ENCODE measurements around the gene S100B. TPM values are rescaled to one million over a fixed set of nuclear protein-coding genes. Genes with fewer than 3 reads are reported as not detected.

Gene S100B
- total RNA-seq, 1 donor from 2014 or later: 0.54 TPM

- no peak overlapping the region for H3K4me3 Mint-ChIP-seq (ENCODE audit: unreplicated experiment)
- H3K9me3 Mint-ChIP-seq (ENCODE audit: unreplicated experiment): peaks cover 5% of the 10 kb centered on the region
- H3K27me3 Mint-ChIP-seq (ENCODE audit: unreplicated experiment): peaks cover 5% of the 10 kb centered on the region
- H3K4me1 Mint-ChIP-seq (ENCODE audit: unreplicated experiment): peaks cover 16% of the 10 kb centered on the region
- no peak for TF ChIP-seq CTCF (IDR thresholded peaks at IDR 0.05; ENCODE audit: unreplicated experiment)
- peak overlapping the region; percentile 93 for H3K27ac Mint-ChIP-seq (ENCODE audit: unreplicated experiment)
- peaks cover 14% of the 10 kb centered on the region for H3K36me3 Mint-ChIP-seq (ENCODE audit: low read depth, unreplicated experiment)
- peak; percentile 61 for DNase-seq (ENCODE audit: low spot score)
Observed at GRCh38 chr21:46598581-46599572, 6.0 kb downstream of the S100B start.

- DNase-seq (ENCODE audit: low spot score): no peak
- Mint-ChIP-seq H3K27ac (ENCODE audit: unreplicated experiment) (no peak overlapping the region), H3K9me3 (ENCODE audit: unreplicated experiment) (peaks cover 14% of the 10 kb centered on the region), H3K4me3 (ENCODE audit: unreplicated experiment) (no peak overlapping the region), H3K36me3 (ENCODE audit: low read depth, unreplicated experiment) (peaks cover 23% of the 10 kb centered on the region), H3K4me1 (ENCODE audit: unreplicated experiment) (peaks cover 16% of the 10 kb centered on the region), H3K27me3 (ENCODE audit: unreplicated experiment) (peaks cover 14% of the 10 kb centered on the region)
- no peak for TF ChIP-seq CTCF (IDR thresholded peaks at IDR 0.05; ENCODE audit: unreplicated experiment)
Observed at GRCh38 chr21:46597896-46598343, 7.0 kb downstream of the S100B start.

GRCh38 chr21:46597031-46597430 is 7.9 kb downstream of the S100B start:
- Mint-ChIP-seq H3K36me3 (ENCODE audit: low read depth, unreplicated experiment) (peaks cover 25% of the 10 kb centered on the region), H3K27me3 (ENCODE audit: unreplicated experiment) (peaks cover 15% of the 10 kb centered on the region), H3K27ac (ENCODE audit: unreplicated experiment) (no peak overlapping the region), H3K4me3 (ENCODE audit: unreplicated experiment) (no peak overlapping the region), H3K4me1 (ENCODE audit: unreplicated experiment) (peaks cover 16% of the 10 kb centered on the region), H3K9me3 (ENCODE audit: unreplicated experiment) (peaks cover 16% of the 10 kb centered on the region)
- no peak for DNase-seq (ENCODE audit: low spot score)
- TF ChIP-seq CTCF (IDR thresholded peaks at IDR 0.05; ENCODE audit: unreplicated experiment): no peak

- Mint-ChIP-seq H3K4me3 (ENCODE audit: unreplicated experiment) (no peak overlapping the region), H3K36me3 (ENCODE audit: low read depth, unreplicated experiment) (peaks cover 33% of the 10 kb centered on the region), H3K9me3 (ENCODE audit: unreplicated experiment) (peaks cover 23% of the 10 kb centered on the region), H3K27me3 (ENCODE audit: unreplicated experiment) (peaks cover 20% of the 10 kb centered on the region), H3K27ac (ENCODE audit: unreplicated experiment) (no peak overlapping the region), H3K4me1 (ENCODE audit: unreplicated experiment) (peaks cover 16% of the 10 kb centered on the region)
- DNase-seq (ENCODE audit: low spot score): no peak
- TF ChIP-seq CTCF (IDR thresholded peaks at IDR 0.05; ENCODE audit: unreplicated experiment): no peak
Observed at GRCh38 chr21:46596201-46596600, 8.7 kb downstream of the S100B start.

GRCh38 chr21:46594276-46594675 is 10.6 kb downstream of the S100B start:
- peaks cover 33% of the 10 kb centered on the region for H3K36me3 Mint-ChIP-seq (ENCODE audit: low read depth, unreplicated experiment)
- no peak overlapping the region for H3K4me3 Mint-ChIP-seq (ENCODE audit: unreplicated experiment)
- H3K9me3 Mint-ChIP-seq (ENCODE audit: unreplicated experiment): peaks cover 24% of the 10 kb centered on the region
- H3K27ac Mint-ChIP-seq (ENCODE audit: unreplicated experiment): no peak overlapping the region
- DNase-seq (ENCODE audit: low spot score): no peak
- H3K27me3 Mint-ChIP-seq (ENCODE audit: unreplicated experiment): peaks cover 15% of the 10 kb centered on the region
- TF ChIP-seq CTCF (IDR thresholded peaks at IDR 0.05; ENCODE audit: unreplicated experiment): no peak
- peaks cover 6% of the 10 kb centered on the region for H3K4me1 Mint-ChIP-seq (ENCODE audit: unreplicated experiment)

Measured in endothelial cell (in vitro differentiated cells).